Stimulated activated CD4-positive, alpha-beta T cell treated with anti-CD3 and anti-CD28 coated beads, Interleukin-4, amount 100 ng/mL, for 1 hour (primary cell): Measurements from ENCODE around the gene FXYD4.
"Not testable (repeated sequence)": the region's sequence is repeated elsewhere in the genome, so short reads cannot be mapped to it uniquely, and the experiment has no call there.

Source experiments
- DNase-seq: peaks from one replicate; pipeline ENCODE4 v3.0.0-alpha.2; 2020

FXYD4 gene, protein sequence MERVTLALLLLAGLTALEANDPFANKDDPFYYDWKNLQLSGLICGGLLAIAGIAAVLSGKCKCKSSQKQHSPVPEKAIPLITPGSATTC

DNA sequence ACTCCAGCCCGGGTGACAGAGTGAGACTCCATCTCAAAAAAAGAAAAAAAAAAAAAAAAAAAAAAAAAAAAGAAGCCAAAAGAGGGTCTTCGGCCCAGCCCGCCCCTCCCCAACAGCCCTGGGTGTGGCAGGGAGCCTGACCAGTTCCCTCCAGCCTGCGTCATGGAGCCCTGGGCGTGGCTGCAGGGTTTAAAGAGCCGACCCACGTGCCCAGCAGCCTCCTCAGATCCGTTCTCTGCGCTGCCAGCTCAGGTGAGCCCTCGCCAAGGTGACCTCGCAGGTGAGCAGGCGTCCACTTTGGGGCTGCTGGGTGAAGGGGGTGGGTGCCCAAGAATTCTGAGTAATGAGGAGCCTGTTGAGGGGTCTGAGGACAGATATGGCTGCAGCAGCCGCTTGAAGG is at the start of gene FXYD4:
TSS of gene FXYD4 (plus strand) at position 219 of the 400 bp plus-strand sequence. CDS start 2,111 bp downstream, outside the sequence.
- DNase-seq = no peak

DNA sequence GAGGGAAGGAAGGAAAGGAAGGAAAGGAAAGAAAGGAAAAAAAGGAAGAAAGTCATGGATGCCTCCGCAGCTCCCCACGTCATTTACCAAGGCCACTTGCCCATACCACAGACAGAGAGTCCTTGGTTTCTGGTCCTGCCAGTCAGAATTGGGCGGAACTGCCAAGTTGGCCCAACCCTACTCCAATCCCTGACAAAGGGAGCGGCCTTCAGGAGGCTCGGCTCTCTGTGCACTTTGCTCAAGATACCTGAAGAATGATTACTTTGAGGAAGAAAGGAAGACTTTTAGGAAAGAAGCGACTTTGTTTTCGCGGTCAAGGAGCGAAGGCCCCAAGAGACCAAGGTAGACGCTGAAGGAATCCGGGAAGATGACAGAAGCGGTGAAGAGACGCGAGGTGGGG is 49.1 kb upstream of the FXYD4 start:
- DNase-seq = no peak

DNA sequence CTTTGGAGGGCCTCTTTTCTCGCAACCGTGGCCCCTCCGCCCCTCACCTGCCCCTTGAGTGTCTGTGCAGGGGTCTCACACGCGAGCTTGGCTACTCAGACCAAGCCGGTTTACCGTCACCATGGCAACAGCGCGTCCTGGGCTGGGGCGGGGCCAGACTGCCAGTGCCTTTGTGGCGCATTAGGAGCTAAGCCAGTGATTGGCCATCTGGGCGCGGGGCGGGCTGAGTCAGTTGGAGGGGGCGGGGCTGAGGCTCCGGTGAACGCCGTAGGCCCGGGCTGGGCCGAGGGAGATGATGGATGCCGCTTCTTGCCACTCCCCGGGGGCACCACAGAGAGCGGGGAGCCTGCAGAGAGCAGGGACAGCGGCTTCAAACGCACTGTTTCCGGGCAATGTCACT is 48.7 kb upstream of the FXYD4 start:
- peak; percentile 82 for DNase-seq

DNA sequence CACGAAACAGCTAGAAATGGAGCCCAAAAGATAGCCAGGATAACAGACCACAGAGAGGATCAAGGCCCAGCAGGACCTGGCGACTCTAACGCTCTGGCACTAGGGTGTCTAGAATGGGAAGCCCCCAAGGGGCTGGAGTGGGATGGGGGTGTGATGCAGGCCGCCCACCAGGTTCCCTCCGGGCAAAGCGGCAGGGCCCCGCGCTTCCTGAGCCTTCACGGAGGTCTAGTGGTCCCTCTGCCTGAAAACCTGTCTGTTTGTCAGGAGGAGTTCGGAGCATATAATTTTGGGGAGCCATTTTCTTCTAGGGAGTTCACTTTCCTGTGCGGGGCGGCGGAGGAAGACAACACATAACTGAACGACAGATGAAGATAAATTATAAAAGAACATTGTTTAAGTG is 48.2 kb upstream of the FXYD4 start:
- no peak for DNase-seq

DNA sequence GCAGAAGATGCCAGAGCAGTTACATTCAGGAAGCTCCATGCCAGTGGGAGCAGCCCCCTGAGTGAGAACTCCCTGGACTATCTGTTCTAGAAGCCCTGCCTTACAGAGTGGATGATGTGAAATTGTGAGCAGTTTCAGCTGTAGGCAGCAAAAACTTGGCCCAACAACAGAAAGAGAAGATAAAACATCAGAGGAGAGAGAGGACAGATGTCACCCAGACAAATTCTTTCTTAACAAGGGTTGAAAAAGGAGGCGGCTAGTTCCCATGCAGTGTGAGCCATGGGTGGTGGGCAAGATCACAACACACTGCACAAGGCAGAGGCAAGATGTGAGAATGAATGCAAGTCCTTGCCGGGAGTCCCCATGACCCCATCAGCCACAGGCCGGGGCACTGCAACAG is 46.6 kb upstream of the FXYD4 start:
- DNase-seq = no peak

DNA sequence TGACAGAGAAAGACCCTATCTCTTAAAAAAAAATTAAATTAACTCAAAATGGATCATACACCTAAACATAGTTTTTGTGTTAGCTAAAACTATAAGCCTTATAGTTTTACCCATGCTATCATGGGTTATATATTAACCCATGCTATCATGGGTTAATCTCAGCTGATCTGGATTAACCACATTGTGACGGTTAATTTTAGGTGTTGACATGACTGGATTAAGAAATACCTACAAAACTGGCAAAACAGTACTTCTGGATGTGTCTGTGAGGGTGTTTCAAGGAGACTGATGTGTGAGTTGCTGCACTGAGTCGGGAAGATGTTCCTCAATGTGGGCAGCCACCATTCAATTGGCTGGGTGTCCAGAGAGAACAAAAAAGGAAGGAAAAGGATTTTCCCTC is 44.3 kb upstream of the FXYD4 start:
- no peak for DNase-seq

DNA sequence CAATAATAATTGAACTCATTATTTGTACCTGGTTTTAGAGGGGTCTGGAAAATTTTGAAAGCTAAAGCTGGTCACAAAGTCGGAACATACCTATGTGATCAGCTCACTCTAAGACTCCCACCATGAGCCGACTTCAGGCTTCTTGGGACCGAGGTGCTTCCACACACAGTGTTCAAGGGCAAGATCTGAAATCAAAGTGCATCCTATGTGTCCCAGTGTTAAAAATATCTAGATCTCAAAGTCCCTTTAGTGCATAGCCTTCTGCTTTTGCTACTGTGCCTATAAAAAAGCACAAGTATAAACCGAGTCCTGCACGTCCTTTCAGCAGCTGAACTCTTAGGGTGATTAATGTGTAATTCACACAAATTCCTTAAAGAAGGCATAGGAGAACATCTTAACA is 43.5 kb upstream of the FXYD4 start:
- no peak for DNase-seq

DNA sequence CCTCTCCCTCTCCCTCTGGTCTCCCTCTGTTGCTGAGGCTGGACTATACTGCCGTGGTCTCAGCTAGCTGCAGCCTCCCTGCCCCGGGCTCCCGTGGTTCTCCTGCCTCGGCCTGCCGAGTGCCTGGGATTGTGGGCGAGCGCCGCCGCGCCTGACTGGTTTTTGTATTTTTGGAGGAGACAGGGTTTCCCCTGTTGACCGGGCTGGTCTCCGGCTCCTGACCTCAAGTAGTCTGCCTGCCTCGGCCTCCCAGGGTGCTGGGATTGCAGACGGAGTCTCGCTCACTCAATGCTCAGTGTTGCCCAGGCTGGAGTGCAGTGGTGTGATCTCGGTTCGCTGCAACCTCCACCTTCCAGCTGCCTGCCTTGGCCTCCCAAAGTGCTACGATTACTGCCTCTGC is 42.6 kb upstream of the FXYD4 start:
- DNase-seq = not testable (repeated sequence)

DNA sequence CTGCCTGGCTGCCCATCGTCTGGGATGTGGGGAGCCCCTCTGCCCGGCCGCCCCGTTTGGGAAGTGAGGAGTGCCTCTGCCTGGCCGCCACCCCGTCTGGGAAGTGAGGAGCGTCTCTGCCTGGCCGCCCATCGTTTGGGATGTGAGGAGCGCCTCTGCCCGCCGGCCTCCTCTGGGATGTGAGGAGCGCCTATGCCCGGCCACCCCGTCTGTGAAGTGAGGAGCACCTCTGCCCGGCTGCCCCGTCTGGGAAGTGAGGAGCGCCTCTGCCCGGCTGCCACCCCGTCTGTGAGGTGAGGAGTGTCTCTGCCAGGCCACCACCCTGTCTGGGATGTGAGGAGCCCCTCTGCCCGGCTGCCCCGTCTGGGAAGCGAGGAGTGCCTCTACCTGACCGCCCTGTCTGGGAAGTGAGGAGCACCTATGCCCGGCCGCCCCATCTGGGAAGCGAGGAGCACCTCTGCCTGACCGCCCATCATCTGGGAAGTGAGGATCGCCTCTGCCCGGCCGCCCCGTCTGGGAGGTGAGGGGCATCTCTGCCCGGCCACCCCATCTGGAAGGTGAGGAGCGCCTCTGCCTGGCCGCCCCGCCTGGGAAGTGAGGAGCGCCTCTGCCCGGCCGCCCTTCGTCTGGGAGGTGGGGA is 42.1 kb upstream of the FXYD4 start:
- not testable (repeated sequence) for DNase-seq

DNA sequence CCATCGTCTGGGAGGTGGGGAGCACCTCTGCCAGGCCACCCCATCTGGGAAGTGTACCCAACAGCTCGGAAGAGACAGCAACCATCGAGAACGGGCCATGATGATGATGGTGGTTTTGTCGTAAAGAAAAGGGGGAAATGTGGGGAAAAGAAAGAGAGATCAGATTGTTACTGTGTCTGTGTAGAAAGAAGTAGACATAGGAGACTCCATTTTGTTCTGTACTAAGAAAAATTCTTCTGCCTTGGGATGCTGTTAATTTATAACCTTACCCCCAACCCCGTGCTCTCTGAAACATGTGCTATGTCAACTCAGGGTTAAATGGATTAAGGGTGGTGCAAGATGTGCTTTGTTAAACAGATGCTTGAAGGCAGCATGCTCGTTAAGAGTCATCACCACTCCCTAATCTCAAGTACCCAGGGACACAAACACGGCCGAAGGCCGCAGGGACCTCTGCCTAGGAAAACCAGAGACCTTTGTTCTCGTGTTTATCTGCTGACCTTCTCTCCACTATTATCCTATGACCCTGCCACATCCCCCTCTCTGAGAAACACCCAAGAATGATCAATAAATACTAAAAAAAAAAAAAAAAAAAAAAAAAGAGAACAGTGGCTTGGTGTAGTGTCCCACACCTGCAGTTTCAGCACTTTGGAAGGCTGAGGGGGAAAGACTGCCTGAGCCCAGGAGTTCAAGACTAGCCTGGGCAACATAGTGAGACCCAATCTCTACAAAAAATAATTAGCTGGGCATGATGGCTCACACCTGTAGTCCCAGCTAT is 41.2 kb upstream of the FXYD4 start:
- not testable (repeated sequence) for DNase-seq

DNA sequence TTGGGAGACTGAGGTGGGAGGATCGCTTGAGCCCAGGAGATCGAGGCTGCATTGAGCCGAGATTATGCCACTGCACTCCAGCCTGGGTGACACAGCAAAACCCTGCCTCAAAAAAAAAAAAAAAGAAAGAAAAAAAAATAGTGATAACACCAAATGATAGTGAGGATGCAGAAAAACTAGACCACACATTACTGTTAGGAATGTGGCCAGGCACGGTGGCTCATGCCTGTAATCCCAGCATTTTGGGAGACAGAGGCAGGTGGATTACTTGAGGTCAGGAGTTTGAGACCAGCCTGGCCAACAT is 40.7 kb upstream of the FXYD4 start:
- DNase-seq = not testable (repeated sequence)

DNA sequence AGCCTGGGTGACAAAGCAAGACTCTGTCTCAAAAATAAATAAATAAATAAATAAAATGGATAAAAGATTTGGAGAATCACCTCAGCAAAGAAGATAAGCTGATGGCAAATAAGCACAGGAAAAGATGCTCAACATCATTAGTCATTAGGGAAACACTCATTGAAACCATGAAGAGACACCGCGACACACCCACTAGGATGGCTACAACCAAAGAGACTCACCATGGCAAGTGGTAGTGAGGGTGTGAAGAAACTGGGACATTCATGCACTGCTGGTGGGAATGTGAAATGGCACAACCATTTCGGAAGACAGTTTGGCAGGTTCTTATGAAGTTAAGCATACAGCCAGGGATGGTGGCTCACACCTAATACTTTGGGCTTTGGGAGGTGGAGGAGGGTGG is 37.8 kb upstream of the FXYD4 start:
- no peak for DNase-seq

DNA sequence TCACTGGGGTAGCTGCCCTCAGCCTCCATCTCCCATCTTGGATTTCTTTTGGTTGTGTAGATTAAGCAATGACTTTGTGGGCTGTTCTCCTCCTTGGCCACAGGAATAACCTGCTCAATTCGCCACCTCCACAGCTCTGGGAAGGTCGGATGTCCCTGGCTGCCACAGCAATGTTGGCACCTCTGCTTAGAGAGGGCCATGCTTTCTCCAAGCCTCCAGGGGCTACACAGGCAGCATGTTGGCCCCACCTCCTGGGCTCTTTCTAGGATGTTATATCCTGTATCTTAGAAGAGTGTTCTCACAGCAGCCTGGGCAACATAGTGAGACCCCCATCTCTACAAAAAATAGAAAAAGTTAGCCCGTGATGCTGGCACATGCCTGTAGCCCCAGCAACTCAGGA is 35.4 kb upstream of the FXYD4 start:
- DNase-seq = no peak

DNA sequence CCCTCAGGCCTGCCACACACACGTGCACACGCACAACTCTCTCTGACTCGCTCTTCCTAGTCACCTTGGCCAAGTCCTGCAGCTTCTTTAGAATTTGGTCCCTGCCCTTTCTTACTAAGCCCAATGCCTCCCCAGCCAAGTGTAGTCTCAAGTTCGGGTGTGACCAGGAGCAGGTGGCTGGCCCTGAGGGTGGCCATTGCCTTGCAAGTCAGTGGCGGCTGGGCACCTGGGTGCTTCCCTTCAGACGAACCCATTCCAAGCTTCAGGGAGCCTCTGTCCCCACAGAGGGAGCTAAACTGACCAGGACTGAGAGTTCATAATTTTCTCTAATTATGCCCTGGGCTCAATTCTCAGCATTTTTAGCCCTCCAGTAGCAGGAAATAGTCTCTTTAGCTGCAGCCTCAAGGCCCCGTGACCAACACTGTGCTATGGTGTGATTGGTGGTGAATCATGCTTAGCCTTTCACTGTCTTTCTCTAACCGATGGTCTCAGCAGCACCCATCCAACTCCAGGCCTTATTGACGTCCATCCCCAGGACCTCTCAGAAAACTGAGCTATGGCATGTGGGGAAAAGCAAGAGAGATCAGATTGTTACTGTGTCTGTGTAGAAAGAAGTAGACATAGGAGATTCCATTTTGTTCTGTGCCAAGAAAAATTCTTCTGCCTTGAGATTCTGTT is 34.7 kb upstream of the FXYD4 start:
- DNase-seq = no peak

DNA sequence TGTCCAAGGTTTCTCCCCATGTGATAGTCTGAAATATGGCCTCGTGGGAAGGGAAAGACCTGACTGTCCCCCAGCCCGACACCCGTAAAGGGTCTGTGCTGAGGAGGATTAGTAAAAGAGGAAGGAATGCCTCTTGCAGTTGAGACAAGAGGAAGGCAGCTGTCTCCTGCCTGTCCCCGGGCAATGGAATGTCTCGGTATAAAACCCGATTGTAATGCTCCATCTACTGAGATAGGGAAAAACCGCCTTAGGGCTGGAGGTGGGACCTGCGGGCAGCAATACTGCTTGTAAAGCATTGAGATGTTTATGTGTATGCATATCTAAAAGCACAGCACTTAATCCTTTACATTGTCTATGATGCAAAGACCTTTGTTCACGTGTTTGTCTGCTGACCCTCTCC is 33.9 kb upstream of the FXYD4 start:
- not testable (repeated sequence) for DNase-seq

DNA sequence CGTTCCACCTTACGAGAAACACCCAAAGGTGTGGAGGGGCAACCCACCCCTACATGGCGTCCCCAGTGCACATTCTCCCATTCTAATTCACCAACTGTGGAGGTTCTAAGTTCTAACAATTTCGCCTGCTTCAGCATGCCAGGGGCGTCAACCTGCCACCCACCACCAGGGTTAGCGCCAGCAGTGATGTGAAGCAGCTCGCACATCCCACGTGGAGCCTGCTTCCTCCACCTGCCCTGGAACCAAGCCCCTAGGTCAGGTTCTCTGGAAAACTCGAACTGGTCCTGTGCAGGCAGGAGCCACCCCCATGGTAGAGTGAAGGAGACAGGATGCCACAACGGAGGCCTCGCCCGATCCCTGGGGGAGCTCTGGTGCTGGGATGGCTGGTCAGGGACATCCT is 33.3 kb upstream of the FXYD4 start:
- no peak for DNase-seq

DNA sequence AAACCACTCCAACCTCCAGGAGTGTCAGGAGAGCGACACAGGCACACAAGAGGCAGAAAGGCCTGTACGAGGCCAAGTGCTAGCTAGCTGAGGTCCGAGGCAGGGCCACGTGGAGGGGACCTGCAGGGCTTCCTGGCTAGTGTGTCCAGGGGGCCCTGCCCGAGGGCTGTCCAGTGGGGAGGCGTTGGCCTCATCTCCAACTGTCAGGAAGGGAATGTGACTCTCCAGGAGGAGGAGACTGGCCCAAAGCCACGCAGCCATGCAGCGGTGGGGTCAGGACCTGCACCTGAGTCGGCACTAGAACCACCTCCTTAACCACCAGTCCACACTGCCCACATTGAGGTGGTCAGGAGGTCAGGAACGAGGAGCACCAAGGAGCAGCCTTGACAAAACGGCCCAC is 32.3 kb upstream of the FXYD4 start:
- no peak for DNase-seq

DNA sequence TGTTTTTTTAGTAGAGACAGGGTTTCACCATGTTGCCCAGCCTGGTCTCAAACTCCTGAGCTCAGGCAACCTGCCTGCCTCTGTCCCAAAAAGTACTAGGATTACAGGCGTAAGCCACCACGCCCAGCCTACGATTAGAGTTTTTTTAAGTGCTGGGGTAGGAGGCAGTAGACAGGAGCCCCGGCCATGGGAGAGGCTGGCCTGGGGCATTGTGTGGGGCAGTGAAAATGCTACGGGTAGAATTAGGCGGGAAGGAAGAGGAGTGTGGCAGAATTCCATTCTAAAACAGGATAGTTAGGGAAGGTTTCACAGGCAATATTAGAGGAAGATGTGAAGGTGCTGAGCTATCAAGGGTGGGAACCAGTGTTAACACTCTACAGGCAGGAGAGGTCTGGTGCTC is 31.3 kb upstream of the FXYD4 start:
- no peak for DNase-seq

DNA sequence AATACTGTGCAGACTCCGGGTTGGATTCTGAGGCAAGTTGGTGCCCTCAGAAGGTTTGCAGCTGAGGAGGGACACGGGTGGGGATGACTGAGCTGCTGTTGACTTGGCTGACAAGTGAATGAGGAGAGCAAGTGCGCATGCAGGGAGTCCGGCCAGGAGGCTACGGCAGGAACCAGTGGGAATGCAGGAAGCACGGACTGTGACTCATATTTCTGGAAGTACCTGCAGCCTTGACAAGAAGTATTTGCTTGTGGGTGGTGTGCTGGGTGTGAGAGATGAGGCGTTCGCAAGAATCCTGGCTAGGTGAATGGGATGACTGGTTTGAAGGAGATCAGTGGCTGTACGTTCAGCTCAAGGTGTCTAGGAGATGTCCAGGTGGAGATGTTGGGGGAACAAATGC is 30.8 kb upstream of the FXYD4 start:
- DNase-seq = no peak

DNA sequence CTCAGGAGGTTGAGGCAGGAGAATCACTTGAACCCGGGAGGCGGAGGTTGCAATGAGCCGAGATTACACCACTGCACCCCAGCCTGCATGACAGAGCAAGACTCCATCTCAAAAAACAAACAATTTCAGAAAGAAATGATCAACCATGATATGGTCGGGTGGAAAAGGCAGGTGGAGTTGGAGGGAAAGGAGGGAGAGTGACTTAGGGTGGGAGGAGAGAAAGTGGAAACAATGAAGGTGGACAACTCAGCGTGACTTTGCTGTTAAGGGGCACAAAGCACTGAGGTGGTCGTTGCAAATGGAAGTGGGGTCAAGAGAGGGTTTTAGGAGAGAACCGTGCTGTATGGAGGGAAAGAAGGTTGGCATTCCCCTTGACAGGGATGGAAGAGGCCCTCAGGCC is 30.0 kb upstream of the FXYD4 start:
- no peak for DNase-seq

DNA sequence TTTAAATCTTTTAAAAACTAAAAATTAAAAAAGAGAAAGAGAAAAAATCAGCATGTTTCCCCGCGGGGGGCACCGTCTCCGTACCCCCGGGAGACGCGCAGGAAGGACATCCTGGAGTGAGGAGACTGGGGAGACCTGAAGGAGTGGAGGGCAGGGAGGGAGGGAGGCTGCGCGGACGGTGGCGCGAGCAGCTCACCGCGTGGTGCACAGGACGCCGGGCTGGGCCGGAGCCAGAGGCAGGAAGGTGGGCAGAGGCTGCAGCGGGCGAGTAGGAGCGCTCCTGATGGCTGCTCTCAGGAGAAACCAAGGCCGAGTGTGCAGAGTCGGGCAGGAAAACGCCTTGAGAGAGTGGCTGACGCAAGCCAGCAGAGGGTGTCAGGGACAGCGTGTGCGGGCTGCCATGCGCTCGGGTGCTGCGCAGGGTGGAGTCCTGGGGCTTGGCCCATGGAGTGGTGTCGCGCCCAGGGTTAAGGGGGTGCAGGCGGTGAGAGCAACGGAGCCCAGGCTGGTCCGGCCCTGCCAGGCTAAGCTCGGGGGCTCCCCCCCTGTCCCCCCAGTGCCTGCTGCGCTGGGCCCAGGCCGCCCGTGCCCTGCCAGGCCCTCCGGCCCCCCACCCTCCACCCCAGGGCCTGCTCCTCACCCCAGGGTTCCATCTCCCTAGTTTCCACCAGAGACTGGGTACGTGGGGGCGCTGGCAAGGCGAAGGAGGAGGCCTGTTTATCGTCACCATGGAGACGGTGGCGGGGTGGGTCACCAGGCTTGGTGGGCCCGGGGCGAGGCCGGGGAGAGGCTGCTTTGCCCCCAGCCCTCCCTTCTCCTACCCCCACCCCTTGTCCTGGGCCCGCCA is 28.9 kb upstream of the FXYD4 start:
- no peak for DNase-seq

DNA sequence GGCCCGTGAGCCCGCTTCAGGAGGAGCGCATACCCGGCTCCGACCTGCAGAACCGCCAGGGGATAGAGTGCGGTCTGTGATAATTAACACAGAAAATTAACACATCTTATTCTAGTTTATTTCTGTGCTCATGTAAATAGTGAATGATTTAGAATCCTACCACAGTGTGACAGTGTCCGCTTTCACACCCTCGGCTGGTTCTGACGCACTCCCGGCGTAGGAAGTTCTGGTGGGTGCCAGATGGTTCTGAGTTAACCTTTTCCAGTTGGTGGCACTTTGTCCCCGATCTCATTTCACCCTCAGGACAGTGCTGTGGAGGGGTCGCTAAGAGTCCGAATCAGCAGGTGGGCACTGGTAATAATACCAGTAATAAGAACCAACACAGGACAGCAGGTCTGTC is 28.3 kb upstream of the FXYD4 start:
- no peak for DNase-seq

DNA sequence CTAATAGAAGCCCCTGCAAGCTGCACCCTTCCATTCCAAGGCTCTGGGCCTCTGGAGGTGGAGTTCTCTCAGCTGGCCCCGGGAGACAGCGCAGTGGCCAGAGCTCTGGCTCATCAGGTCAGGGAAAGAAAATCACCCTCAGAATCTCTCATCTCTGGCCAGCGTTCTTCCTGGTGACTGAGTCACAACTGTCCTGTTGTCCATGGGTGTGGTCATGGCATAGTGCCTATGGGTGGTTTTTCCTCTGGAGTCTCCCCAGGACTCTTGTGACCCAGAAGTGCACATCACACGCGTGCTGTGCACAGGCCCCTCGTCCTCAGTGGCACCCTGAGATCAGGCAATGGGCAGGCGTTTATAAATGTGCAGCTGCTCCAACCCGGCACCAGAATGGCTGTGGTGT is 27.4 kb upstream of the FXYD4 start:
- DNase-seq = no peak
